Right lobe of liver (tissue), 6 donors: ENCODE data around the gene TYSND1. TPM values are rescaled to one million over a fixed set of nuclear protein-coding genes. Genes with fewer than 3 reads are reported as not detected.

Source experiments
- ATAC-seq, 4 donors: fragments of 200-7000 bp; cut with Tn5 transposase; one replicate each; pipeline ENCODE4 v1.9.1; 2020; ENCODE audit warnings: mild to moderate bottlenecking in 4 of 4, moderate library complexity in 4 of 4
- DNase-seq, 3 donors: peaks; one replicate each; pipeline ENCODE4 v3.0.0-alpha.2; 2020
- H3K27ac ChIP-seq, 3 donors: fragments of 200-600 bp; one replicate each; pipeline ENCODE4 v1.8.0; 2022
- H3K27me3 ChIP-seq, 2 donors: fragments of 200-600 bp; one replicate each; pipeline ENCODE4 v1.8.0; 2022
- H3K36me3 ChIP-seq, 4 donors: fragments of 200-600 bp; sonication (generic) in 1 of 4; one replicate each; pipeline versions ENCODE4 v1.5.1 to v1.8.0; 2017 to 2022; ENCODE audit warnings: control low read depth in 1 of 4
- H3K4me1 ChIP-seq, 4 donors: fragments of 200-600 bp; sonication (generic) in 1 of 4; one replicate each; pipeline versions ENCODE4 v1.5.1 to v1.8.0; 2017 to 2022; ENCODE audit warnings: control low read depth in 1 of 4
- H3K4me3 ChIP-seq, 3 donors: fragments of 200-600 bp; one replicate each; pipeline ENCODE4 v1.8.0; 2022
- H3K9me3 ChIP-seq, 4 donors: fragments of 200-600 bp; sonication (generic) in 1 of 4; one replicate each; pipeline versions ENCODE4 v1.5.1 to v1.8.0; 2017 to 2022; ENCODE audit warnings: control low read depth in 1 of 4
- CTCF ChIP-seq, 4 donors: fragments of 200-600 bp in 3 of 4; fragments of 450-650 bp in 1 of 4; IDR thresholded peaks; one replicate each; pipeline versions ENCODE4 v1.5.1 to v1.8.0; 2016 to 2022; ENCODE audit warnings: antibody characterized with exemption in 4 of 4, mild to moderate bottlenecking in 2 of 4
- POLR2A ChIP-seq: fragments of 450-650 bp; IDR thresholded peaks from one replicate; pipeline ENCODE4 v1.6.1; 2017; ENCODE audit warnings: antibody characterized with exemption, mild to moderate bottlenecking
- WGBS: methylation state at CpG from one replicate; pipeline ENCODE4 v1.1.6; 2018; ENCODE audit warnings: low coverage, low lambda C conversion rate; ENCODE audit not compliant: insufficient coverage; ENCODE audit errors: missing lambda C conversion rate; 5-methylcytosine and 5-hydroxymethylcytosine counted together
- intact Hi-C, 2 donors: fragments of 100-400 bp; cut with DNase I; formaldehyde crosslinking; loops; one replicate each; pipeline versions ENCODE4 v1.11.2 to v1.14.1; 2022
- total RNA-seq, 6 experiments: library from RNA; depleted of rRNA in 2 of 6; stranded (reverse); fragments of >200 nt in 2 of 6; fragmentation: NEBNext Ultra II Directional in 3 of 6; extraction: Animal tissue kit (Norgen Biotek cat#: 25700) in 3 of 6; gene quantifications; one replicate each; pipeline versions ENCODE4 v1.1.0 to v1.2.4, GENCODE V29; 2016 to 2023
- donor health status: DM: no; HTN: yes; CAD: no.
- donor health status: DM: no; HTN: no; CAD: no.
- donor health status: DM: no; HTN: no; CAD: no.
- donor health status: DM: no; HTN: yes; CAD: no.
- donor health status: DM: no; HTN: yes; CAD: no.

TYSND1 gene
- total RNA-seq, 6 experiments from 2014 or later, result 5.3 to 11.1 (median 8.2) TPM

- H3K27ac ChIP-seq, result peak overlapping the region in 1 of 3 donors; percentile 86
- H3K4me3 ChIP-seq, result peak overlapping the region; percentile 70 to 88 (median 81)
- no peaks in the 10 kb centered on the region for H3K9me3 ChIP-seq
- peaks cover 0 to 9% (median 0%) of the 10 kb centered on the region in 4 donors for H3K36me3 ChIP-seq
- H3K4me1 ChIP-seq, result peaks cover 0 to 11% (median 0%) of the 10 kb centered on the region in 4 donors
- WGBS, result 38% methylated on average over 2 of the region's 2 CpGs
- DNase-seq (no peak), ATAC-seq (no peak)
- TF ChIP-seq CTCF (IDR thresholded peaks at IDR 0.05), result no peak
- TF ChIP-seq POLR2A, result no peak
- intact Hi-C loops, result no loop called here
- H3K27me3 ChIP-seq, result no peaks in the 10 kb centered on the region
Measured at GRCh38 chr10:70169011-70169410, 22.5 kb upstream of the TYSND1 start.

- DNase-seq (no peak), ATAC-seq (no peak)
- TF ChIP-seq POLR2A (no peak), CTCF (IDR thresholded peaks at IDR 0.05) (no peak)
- H3K27ac ChIP-seq, result no peak overlapping the region
- 92% methylated on average over 7 of the region's 7 CpGs for WGBS
- peaks cover 0 to 9% (median 0%) of the 10 kb centered on the region in 4 donors for H3K36me3 ChIP-seq
- H3K27me3 ChIP-seq, result no peaks in the 10 kb centered on the region
- H3K4me3 ChIP-seq, result no peak overlapping the region
- intact Hi-C loops, result no loop called here
- no peaks in the 10 kb centered on the region for H3K9me3 ChIP-seq
- H3K4me1 ChIP-seq, result peaks cover 0 to 15% (median 0%) of the 10 kb centered on the region in 4 donors
Measured at GRCh38 chr10:70167246-70167645, 20.7 kb upstream of the TYSND1 start.

GRCh38 chr10:70166394-70166793 lies 19.9 kb upstream of the TYSND1 start:
- H3K4me1 ChIP-seq, result peaks cover 0 to 15% (median 0%) of the 10 kb centered on the region in 4 donors
- TF ChIP-seq POLR2A (no peak), CTCF (IDR thresholded peaks at IDR 0.05) (no peak)
- WGBS, result 76% methylated on average over 3 of the region's 3 CpGs
- H3K27ac ChIP-seq, result no peak overlapping the region
- DNase-seq, result no peak
- H3K36me3 ChIP-seq, result peaks cover 0 to 9% (median 0%) of the 10 kb centered on the region in 4 donors
- H3K9me3 ChIP-seq, result no peaks in the 10 kb centered on the region
- H3K4me3 ChIP-seq, result no peak overlapping the region
- intact Hi-C loops, result no loop called here
- H3K27me3 ChIP-seq, result no peaks in the 10 kb centered on the region
- ATAC-seq, result no peak

GRCh38 chr10:70164163-70164562 lies 17.7 kb upstream of the TYSND1 start:
- Histone ChIP-seq H3K27me3 (no peaks in the 10 kb centered on the region), H3K9me3 (no peaks in the 10 kb centered on the region), H3K4me3 (no peak overlapping the region), H3K36me3 (peaks cover 3 to 27% (median 5%) of the 10 kb centered on the region in 4 donors), H3K27ac (no peak overlapping the region), H3K4me1 (peaks cover 0 to 12% (median 0%) of the 10 kb centered on the region in 4 donors)
- DNase-seq (no peak), ATAC-seq (no peak)
- TF ChIP-seq CTCF (IDR thresholded peaks at IDR 0.05), result no peak
- no peak for TF ChIP-seq POLR2A
- 32% methylated on average over 3 of the region's 3 CpGs for WGBS
- intact Hi-C loops, result no loop called here

- no peak for TF ChIP-seq POLR2A
- no peak for TF ChIP-seq CTCF (IDR thresholded peaks at IDR 0.05)
- H3K27ac ChIP-seq, result no peak overlapping the region
- ATAC-seq, result no peak
Measured at GRCh38 chr10:70163448-70163847, 16.9 kb upstream of the TYSND1 start.

More at GRCh38 chr10:70163448-70163847, 16.9 kb upstream of the TYSND1 start:
- peaks cover 3 to 34% (median 5%) of the 10 kb centered on the region in 4 donors for H3K36me3 ChIP-seq
- no peaks in the 10 kb centered on the region for H3K27me3 ChIP-seq
- H3K4me3 ChIP-seq, result no peak overlapping the region
- no peak for DNase-seq
- H3K9me3 ChIP-seq, result no peaks in the 10 kb centered on the region
- intact Hi-C loops, result no loop called here
- 96% methylated on average over 3 of the region's 4 CpGs for WGBS
- H3K4me1 ChIP-seq, result peaks cover 0 to 7% (median 0%) of the 10 kb centered on the region in 4 donors
